Transverse colon (tissue), 4 donors: Measurements from ENCODE around the gene ENKUR. TPM values are rescaled to one million over a fixed set of nuclear protein-coding genes. Genes with fewer than 3 reads are reported as not detected.

Experiments used
- DNase-seq: peaks from one replicate; pipeline ENCODE4 v3.0.0-alpha.2; 2019
- H3K27ac ChIP-seq, 4 donors: fragments of 200-600 bp; sonication (generic); 2 replicates each; pipeline ENCODE4 v1.5.1; 2016 to 2018; ENCODE audit warnings: inconsistent platforms in 4 of 4
- H3K27me3 ChIP-seq: fragments of 200-600 bp; sonication (generic); 2 replicates; pipeline ENCODE4 v1.5.1; 2017; ENCODE audit warnings: inconsistent platforms
- H3K36me3 ChIP-seq, 4 donors: fragments of 200-600 bp; sonication (generic); 2 replicates each; pipeline ENCODE4 v1.5.1; 2017 to 2019; ENCODE audit warnings: inconsistent platforms in 4 of 4
- H3K4me1 ChIP-seq, 4 donors: fragments of 200-600 bp; sonication (generic); 2 replicates each; pipeline ENCODE4 v1.5.1; 2017 to 2020; ENCODE audit warnings: inconsistent platforms in 4 of 4
- H3K4me3 ChIP-seq, 4 donors: fragments of 200-600 bp; sonication (generic); 1 replicate in 1 of 4; 2 replicates in 3 of 4; pipeline versions ENCODE4 v1.5.1 to v1.6.1; 2017 to 2019; ENCODE audit warnings: inconsistent platforms in 4 of 4
- H3K9me3 ChIP-seq, 2 donors: fragments of 200-600 bp; sonication (generic); 2 replicates each; pipeline ENCODE4 v1.5.1; 2017 to 2019; ENCODE audit warnings: inconsistent platforms in 2 of 2
- EP300 ChIP-seq: sonication (generic); formaldehyde crosslinking; IDR thresholded peaks from one replicate; pipeline ENCODE4 v1.6.1; 2017; ENCODE audit warnings: antibody characterized with exemption, low read depth
- POLR2A ChIP-seq: fragments of 450-650 bp; IDR thresholded peaks from one replicate; pipeline ENCODE4 v1.6.1; 2016; ENCODE audit warnings: antibody characterized with exemption, mild to moderate bottlenecking, moderate library complexity
- POLR2AphosphoS5 ChIP-seq, 3 donors: sonication (generic); formaldehyde crosslinking; IDR thresholded peaks; one replicate each; pipeline ENCODE4 v1.6.1; 2016; ENCODE audit warnings: antibody characterized with exemption in 3 of 3
- WGBS, 2 donors: methylation state at CpG; one replicate each; pipeline ENCODE4 v1.1.5; 2018; ENCODE audit warnings: low coverage in 1 of 2; 5-methylcytosine and 5-hydroxymethylcytosine counted together
- in situ Hi-C, 4 donors: fragments of 200-750 bp; cut with MboI; loops; one replicate each; pipeline versions ENCODE4 v1.15.0 to v1.15.1; 2017; ENCODE audit warnings: low sequenced_read_pairs in 3 of 4, low pct_ligation_motif_present in 1 of 4, low pct_unique_long_range_greater_than_20kb in 1 of 4
- intact Hi-C: fragments of 100-400 bp; cut with DNase I; formaldehyde crosslinking; loops from one replicate; pipeline ENCODE4 v1.15.1; 2023; ENCODE audit warnings: low total_unique reads
- total RNA-seq, 4 donors: library from RNA; depleted of rRNA; stranded (reverse); fragments of >200 nt; gene quantifications; one replicate each; pipeline ENCODE4 v1.1.0, GENCODE V29; 2016
- TF ChIP-seq, protein P1 (sequence below), 5 experiments: fragments of 200-600 bp in 3 of 5; fragments of 450-650 bp in 2 of 5; sonication (generic) in 3 of 5; IDR thresholded peaks; 1 replicate in 2 of 5; 2 replicates in 3 of 5; pipeline ENCODE4 v1.5.1; 2016 to 2017; ENCODE audit warnings: antibody characterized with exemption in 5 of 5, inconsistent platforms in 3 of 5, mild to moderate bottlenecking in 2 of 5, moderate library complexity in 1 of 5

The ENKUR gene, protein sequence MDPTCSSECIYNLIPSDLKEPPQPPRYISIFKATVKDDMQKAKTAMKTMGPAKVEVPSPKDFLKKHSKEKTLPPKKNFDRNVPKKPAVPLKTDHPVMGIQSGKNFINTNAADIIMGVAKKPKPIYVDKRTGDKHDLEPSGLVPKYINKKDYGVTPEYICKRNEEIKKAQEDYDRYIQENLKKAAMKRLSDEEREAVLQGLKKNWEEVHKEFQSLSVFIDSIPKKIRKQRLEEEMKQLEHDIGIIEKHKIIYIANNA
- 1 to 10 TPM in 1 of 4 donors, not detected in 3; 1.1 TPM for total RNA-seq

DNA sequence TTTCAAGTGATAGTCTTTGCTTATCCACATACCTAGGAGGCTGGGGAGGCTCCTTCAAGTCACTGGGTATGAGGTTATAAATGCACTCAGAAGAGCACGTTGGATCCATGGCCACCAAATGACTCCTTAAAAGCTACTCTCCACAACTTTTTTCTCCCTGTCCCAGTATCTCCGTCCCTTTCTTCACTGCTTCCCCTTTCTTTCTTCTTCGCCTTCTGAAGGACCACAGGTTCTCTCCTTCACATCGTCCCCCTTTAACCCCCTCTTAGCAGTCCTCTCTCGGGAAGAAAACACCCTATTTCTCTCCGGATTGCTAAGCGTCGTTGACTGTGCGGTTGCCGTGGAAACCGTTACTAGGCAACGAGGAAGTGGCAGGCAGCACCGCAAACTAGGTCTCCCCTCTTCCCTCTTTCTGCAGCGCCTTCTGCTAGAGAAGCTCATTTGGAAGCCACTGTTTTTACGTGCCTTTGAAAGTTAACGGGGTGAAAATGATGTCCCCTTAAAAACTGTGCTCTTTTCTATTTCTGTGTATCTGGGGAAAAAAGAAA is at the start of gene ENKUR:
Gene ENKUR (minus strand): TSS at position 331 of the 548 bp plus-strand sequence. CDS start 222 bp downstream, at position 109.
- intact Hi-C loops, result no loop called here
- H3K4me3 ChIP-seq, result peak within 1 kb of the TSS; percentile 51 to 92 (median 62)
- peaks cover 0 to 18% (median 14%) of the 10 kb centered on the region in 4 donors for H3K4me1 ChIP-seq
- no peaks in the 10 kb centered on the region for H3K27me3 ChIP-seq
- H3K27ac ChIP-seq, result peak within 1 kb of the TSS; percentile 94 to 98 (median 96)
- peak; percentile 94 for DNase-seq
- H3K36me3 ChIP-seq, result no peaks in the 10 kb centered on the region
- H3K9me3 ChIP-seq, result no peaks in the 10 kb centered on the region
- WGBS, 2 donors, result 0 to 1% methylated on average over 15 to 16 of the region's 16 CpGs
- in situ Hi-C loops, result loop anchor here in 1 of 4 donors (10.0 kb wide), 1 partner anchor 291 kb away; the partner anchor contains the start of gene ARHGAP21
- TF ChIP-seq POLR2AphosphoS5 (IDR thresholded peaks at IDR 0.05) (no peak), EP300 (no peak), POLR2A (no peak)
- TF ChIP-seq, protein P1, sequence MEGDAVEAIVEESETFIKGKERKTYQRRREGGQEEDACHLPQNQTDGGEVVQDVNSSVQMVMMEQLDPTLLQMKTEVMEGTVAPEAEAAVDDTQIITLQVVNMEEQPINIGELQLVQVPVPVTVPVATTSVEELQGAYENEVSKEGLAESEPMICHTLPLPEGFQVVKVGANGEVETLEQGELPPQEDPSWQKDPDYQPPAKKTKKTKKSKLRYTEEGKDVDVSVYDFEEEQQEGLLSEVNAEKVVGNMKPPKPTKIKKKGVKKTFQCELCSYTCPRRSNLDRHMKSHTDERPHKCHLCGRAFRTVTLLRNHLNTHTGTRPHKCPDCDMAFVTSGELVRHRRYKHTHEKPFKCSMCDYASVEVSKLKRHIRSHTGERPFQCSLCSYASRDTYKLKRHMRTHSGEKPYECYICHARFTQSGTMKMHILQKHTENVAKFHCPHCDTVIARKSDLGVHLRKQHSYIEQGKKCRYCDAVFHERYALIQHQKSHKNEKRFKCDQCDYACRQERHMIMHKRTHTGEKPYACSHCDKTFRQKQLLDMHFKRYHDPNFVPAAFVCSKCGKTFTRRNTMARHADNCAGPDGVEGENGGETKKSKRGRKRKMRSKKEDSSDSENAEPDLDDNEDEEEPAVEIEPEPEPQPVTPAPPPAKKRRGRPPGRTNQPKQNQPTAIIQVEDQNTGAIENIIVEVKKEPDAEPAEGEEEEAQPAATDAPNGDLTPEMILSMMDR (IDR thresholded peaks at IDR 0.05), result no peak

DNA sequence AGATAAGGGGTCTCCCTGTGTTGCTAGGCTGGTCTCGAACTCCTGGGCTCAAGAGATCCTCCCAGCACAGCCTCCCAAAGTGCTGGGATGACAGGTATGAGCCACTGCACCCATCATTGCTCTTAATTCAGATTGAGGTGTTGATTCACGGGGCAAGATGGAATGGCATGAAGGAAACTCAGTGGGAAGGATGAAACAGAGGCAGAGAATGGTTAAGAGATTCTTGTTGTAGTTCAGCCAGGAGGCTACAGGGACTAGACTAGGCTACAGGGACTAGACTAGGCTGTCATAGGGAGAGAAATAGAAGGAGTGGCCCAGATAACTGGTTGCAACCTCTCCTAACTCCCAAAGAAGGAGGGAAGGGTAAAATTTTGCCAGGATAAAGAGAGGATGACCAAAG is 48.4 kb upstream of the ENKUR start:
- no peak overlapping the region for H3K4me3 ChIP-seq
- peaks cover 0 to 27% (median 5%) of the 10 kb centered on the region in 4 donors for H3K4me1 ChIP-seq
- in situ Hi-C loops (no loop called here), intact Hi-C loops (no loop called here)
- DNase-seq, result no peak
- H3K9me3 ChIP-seq, result no peaks in the 10 kb centered on the region
- no peak for TF ChIP-seq EP300
- TF ChIP-seq, protein P1 (IDR thresholded peaks at IDR 0.05), result no peak
- TF ChIP-seq POLR2AphosphoS5 (IDR thresholded peaks at IDR 0.05), result no peak
- no peak for TF ChIP-seq POLR2A
- no peak overlapping the region for H3K27ac ChIP-seq
- WGBS, 2 donors, result 80 to 87% methylated on average over 1 to 2 of the region's 2 CpGs
- H3K27me3 ChIP-seq, result no peaks in the 10 kb centered on the region
- H3K36me3 ChIP-seq, result no peaks in the 10 kb centered on the region

DNA sequence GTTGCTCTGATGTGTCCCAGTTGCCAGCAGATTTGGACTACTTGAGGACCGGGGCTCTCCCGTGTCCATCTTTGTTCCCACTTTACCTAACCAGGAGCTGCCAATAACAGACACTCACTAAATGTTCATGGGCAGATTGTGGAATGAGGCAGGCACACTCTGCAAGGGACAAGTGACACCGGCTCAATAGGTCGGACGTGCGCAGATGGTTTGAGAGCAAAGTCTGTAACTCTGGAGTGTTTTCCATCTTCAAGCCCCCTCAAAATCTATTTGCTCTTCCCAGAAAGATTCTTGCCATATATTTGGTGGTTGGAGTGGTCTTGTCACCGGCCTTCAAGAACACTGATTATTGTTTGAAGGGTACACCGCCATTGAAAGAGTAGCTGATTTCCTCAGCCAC is 47.7 kb upstream of the ENKUR start:
- in situ Hi-C loops, result no loop called here
- Histone ChIP-seq H3K4me1 (peaks cover 0 to 27% (median 5%) of the 10 kb centered on the region in 4 donors), H3K27me3 (no peaks in the 10 kb centered on the region), H3K27ac (no peak overlapping the region), H3K9me3 (no peaks in the 10 kb centered on the region), H3K4me3 (no peak overlapping the region), H3K36me3 (no peaks in the 10 kb centered on the region)
- WGBS, 2 donors, result 92 to 93% methylated on average over 5 to 8 of the region's 8 CpGs
- TF ChIP-seq POLR2AphosphoS5 (IDR thresholded peaks at IDR 0.05) (no peak), POLR2A (no peak), EP300 (no peak)
- TF ChIP-seq, protein P1 (IDR thresholded peaks at IDR 0.05), result no peak
- intact Hi-C loops, result no loop called here
- no peak for DNase-seq

DNA sequence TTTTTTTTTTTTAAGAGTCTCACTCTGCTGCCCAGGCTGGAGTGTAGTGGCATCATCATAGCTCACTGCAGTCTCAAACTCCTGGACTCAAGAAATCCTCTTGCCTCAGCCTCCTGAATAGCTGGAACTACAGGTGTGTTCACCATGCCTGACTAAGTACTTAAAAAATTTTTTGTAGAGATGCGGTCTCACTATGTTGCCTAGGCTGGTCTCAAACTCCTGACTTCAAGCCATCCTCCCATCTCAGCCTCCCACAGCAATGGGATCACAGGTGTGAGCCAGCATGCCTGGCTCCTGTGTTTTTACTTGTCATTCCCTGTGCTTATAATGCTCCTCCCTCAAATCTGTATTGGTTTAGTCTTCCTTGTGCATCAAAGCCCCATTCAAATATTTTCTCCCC is 47.2 kb upstream of the ENKUR start:
- Histone ChIP-seq H3K27me3 (no peaks in the 10 kb centered on the region), H3K27ac (peak overlapping the region in 2 of 4 donors; percentile 67 to 73), H3K4me1 (peaks cover 0 to 27% (median 5%) of the 10 kb centered on the region in 4 donors), H3K4me3 (no peak overlapping the region), H3K36me3 (no peaks in the 10 kb centered on the region), H3K9me3 (no peaks in the 10 kb centered on the region)
- no peak for DNase-seq
- TF ChIP-seq POLR2AphosphoS5 (IDR thresholded peaks at IDR 0.05) (no peak), EP300 (no peak), POLR2A (no peak)
- TF ChIP-seq, protein P1 (IDR thresholded peaks at IDR 0.05), result no peak
- 100% methylated on average over 1 of the region's 1 CpG; no CpG with 5 or more reads in 1 of the 2 donors for WGBS, 2 donors
- in situ Hi-C loops (no loop called here), intact Hi-C loops (no loop called here)
